UCSD-AML1 (cell line): ENCODE data around the gene PRKCZ.

Experiments used
- DNase-seq: peaks from one replicate; lab custom pipeline; 2025; ENCODE audit not compliant: unreplicated experiment; lab: John Stamatoyannopoulos, UW

PRKCZ gene

GRCh38 chr1:2189459-2190425 lies 139.5 kb downstream of the PRKCZ start:
- no peak for DNase-seq

- no peak for DNase-seq
Observed at GRCh38 chr1:2190491-2190976, 140.3 kb downstream of the PRKCZ start.

GRCh38 chr1:2192031-2192995 lies 142.1 kb downstream of the PRKCZ start:
- DNase-seq = no peak

- DNase-seq = no peak
Observed at GRCh38 chr1:2193514-2194281, 143.5 kb downstream of the PRKCZ start.

GRCh38 chr1:2194319-2194897 lies 144.2 kb downstream of the PRKCZ start, which contains the start of gene FAAP20:
Gene FAAP20 (minus strand): TSS chr1:2194772. CDS start chr1:2194749, 23 bp downstream.
- no peak for DNase-seq

- peak; percentile 94 for DNase-seq
Observed at GRCh38 chr1:2194898-2195673, 144.9 kb downstream of the PRKCZ start.

GRCh38 chr1:2195785-2196184 lies 145.6 kb downstream of the PRKCZ start:
- no peak for DNase-seq

- DNase-seq = no peak
Observed at GRCh38 chr1:2196901-2197638, 146.9 kb downstream of the PRKCZ start.

GRCh38 chr1:2197707-2198165 lies 147.5 kb downstream of the PRKCZ start:
- DNase-seq = no peak

GRCh38 chr1:2198571-2198970 lies 148.4 kb downstream of the PRKCZ start:
- DNase-seq = no peak

- peak; percentile 93 for DNase-seq
Observed at GRCh38 chr1:2199042-2199810, 149.0 kb downstream of the PRKCZ start.

GRCh38 chr1:2200308-2200943 lies 150.2 kb downstream of the PRKCZ start:
- no peak for DNase-seq

- DNase-seq = no peak
Observed at GRCh38 chr1:2201062-2201461, 150.9 kb downstream of the PRKCZ start.

GRCh38 chr1:2202008-2202575 lies 151.9 kb downstream of the PRKCZ start:
- DNase-seq = no peak

- no peak for DNase-seq
Observed at GRCh38 chr1:2202843-2203601, 152.8 kb downstream of the PRKCZ start.

GRCh38 chr1:2203671-2204414 lies 153.6 kb downstream of the PRKCZ start:
- DNase-seq = no peak
